ENCODE measurements around the gene TMEM187.
A peak's percentile ranks its signal among the peaks of the same experiment; 100 is the strongest.

TMEM187 gene

GRCh38 chrX:153972368-153973126 lies at the start of gene TMEM187:
Gene TMEM187 (plus strand): TSS chrX:153972754. CDS start chrX:153982063, 9,309 bp downstream.
- DNase-seq = peak; percentile 85 to 86

- no peak for DNase-seq
Observed at GRCh38 chrX:153922932-153923857, 49.4 kb upstream of the TMEM187 start.

- no peak for DNase-seq
Observed at GRCh38 chrX:153924149-153924861, 48.2 kb upstream of the TMEM187 start.

GRCh38 chrX:153925387-153925738 lies 47.2 kb upstream of the TMEM187 start:
- DNase-seq = no peak

- DNase-seq = peak; percentile 44 to 61
Observed at GRCh38 chrX:153925739-153926551, 46.6 kb upstream of the TMEM187 start, which contains the start of gene ARHGAP4. Gene ARHGAP4 (minus strand): TSS chrX:153926264. CDS start chrX:153926202, 62 bp downstream.

GRCh38 chrX:153926552-153926857 lies 46.0 kb upstream of the TMEM187 start:
- no peak for DNase-seq

GRCh38 chrX:153926858-153927671 lies 45.5 kb upstream of the TMEM187 start:
- peak; percentile 67 to 69 for DNase-seq

GRCh38 chrX:153927672-153927921 lies 45.0 kb upstream of the TMEM187 start:
- DNase-seq = no peak

- peak; percentile 87 to 89 for DNase-seq
Observed at GRCh38 chrX:153927922-153928760, 44.4 kb upstream of the TMEM187 start.

GRCh38 chrX:153928846-153929245 lies 43.7 kb upstream of the TMEM187 start:
- DNase-seq = no peak

- DNase-seq = no peak
Observed at GRCh38 chrX:153929576-153929975, 43.0 kb upstream of the TMEM187 start.

GRCh38 chrX:153930011-153930910 lies 42.3 kb upstream of the TMEM187 start:
- DNase-seq = no peak

GRCh38 chrX:153931151-153931550 lies 41.4 kb upstream of the TMEM187 start:
- no peak for DNase-seq

- no peak for DNase-seq
Observed at GRCh38 chrX:153931748-153932147, 40.8 kb upstream of the TMEM187 start.

- DNase-seq = no peak
Observed at GRCh38 chrX:153932220-153932915, 40.2 kb upstream of the TMEM187 start.

- DNase-seq = no peak
Observed at GRCh38 chrX:153933748-153934147, 38.8 kb upstream of the TMEM187 start.

- no peak for DNase-seq
Observed at GRCh38 chrX:153934148-153934761, 38.3 kb upstream of the TMEM187 start.

- DNase-seq = peak; percentile 53 to 73
Observed at GRCh38 chrX:153934762-153935325, 37.7 kb upstream of the TMEM187 start, which contains the start of gene NAA10. Gene NAA10 (minus strand): TSS chrX:153935037. CDS start chrX:153934904, 133 bp downstream.
